HepG2 (cell line): ENCODE measurements around the gene TMEM187. TPM values are rescaled to one million over a fixed set of nuclear protein-coding genes. Genes with fewer than 3 reads are reported as not detected.

ENCODE experiments used
- ATAC-seq: fragments of 200-7000 bp; cut with Tn5 transposase; 3 replicates; pipeline ENCODE4 v1.9.1; 2020; ENCODE audit warnings: mild to moderate bottlenecking, moderate library complexity
- BruUV-seq: library from RNA; stranded (reverse); fragments of 400-500 nt; replicated peaks from 2 replicates; lab custom pipeline; 2021; lab: Mats Ljungman, UMichigan
- CTCF ChIA-PET: fragments of 300-600 bp; formaldehyde crosslinking; extraction: SDS; loops from one replicate; lab custom pipeline; 2021; ENCODE audit warnings: low total read pairs, inconsistent platforms, low intra/inter-chr PET ratio; lab: Yijun Ruan, JAX
- POLR2A ChIA-PET: fragments of 350-600 bp; sonication (Branson Sonifier 250); formaldehyde crosslinking; loops from one replicate; lab custom pipeline; 2020; ENCODE audit warnings: antibody characterized with exemption, inconsistent platforms; lab: Yijun Ruan, JAX
- DNase-seq: peaks from one replicate; pipeline ENCODE4 v3.0.0-alpha.2; 2015; ENCODE audit warnings: low spot score
- FAIRE-seq: peaks from 3 replicates; lab custom pipeline; 2011; peaks lifted over from hg19 to GRCh38; lab: Jason Lieb, UNC
- H2AFZ ChIP-seq: one replicate; pipeline ENCODE4 v1.6.1; 2011; ENCODE audit warnings: low read length, inconsistent platforms
- H3K27ac ChIP-seq: fragments of 300-600 bp; 3 replicates; pipeline ENCODE4 v1.8.0; 2011; ENCODE audit warnings: mixed run types, mild to moderate bottlenecking, mixed read lengths, low read length, inconsistent platforms; ENCODE audit not compliant: insufficient read depth; ENCODE audit errors: extremely low read length
- H3K27me3 ChIP-seq, 2 experiments: fragments of 200-600 bp in 1 of 2; 2 replicates in 1 of 2; 3 replicates in 1 of 2; pipeline versions ENCODE4 v1.6.0 to v1.8.0; 2011; ENCODE audit warnings: low read length in 2 of 2, mild to moderate bottlenecking in 2 of 2, moderate library complexity in 2 of 2, inconsistent platforms in 1 of 2; ENCODE audit not compliant: insufficient read depth in 2 of 2, control insufficient read depth in 1 of 2
- H3K36me3 ChIP-seq, 2 experiments: fragments of 200-600 bp in 1 of 2; replicated peaks in 1 of 2; 2 replicates in 1 of 2; 3 replicates in 1 of 2; pipeline versions ENCODE4 v1.5.1 to v1.8.0; 2011; ENCODE audit warnings: low read length in 2 of 2, inconsistent platforms in 1 of 2; ENCODE audit not compliant: insufficient read depth in 2 of 2, control insufficient read depth in 1 of 2
- H3K4me1 ChIP-seq: 2 replicates; pipeline ENCODE4 v1.5.1; 2012; ENCODE audit warnings: low read length, inconsistent platforms; ENCODE audit not compliant: insufficient read depth
- H3K4me2 ChIP-seq: 2 replicates; pipeline ENCODE4 v1.6.0; 2011; ENCODE audit warnings: low read depth, low read length, inconsistent platforms
- H3K4me3 ChIP-seq, 3 experiments: fragments of 200-600 bp in 1 of 3; sonication (generic), shearing (Covaris generic) in 1 of 3; replicated peaks in 1 of 3; 2 replicates each; pipeline ENCODE4 v1.5.1; 2011 to 2016; ENCODE audit warnings: low read length in 3 of 3, inconsistent platforms in 2 of 3, low read depth in 2 of 3, mild to moderate bottlenecking in 2 of 3, control low read depth in 1 of 3, mixed read lengths in 1 of 3; ENCODE audit not compliant: insufficient read depth in 1 of 3
- H3K79me2 ChIP-seq: one replicate; pipeline ENCODE4 v1.6.1; 2011; ENCODE audit warnings: low read length, inconsistent platforms; ENCODE audit not compliant: insufficient read depth
- H3K9ac ChIP-seq: 2 replicates; pipeline ENCODE4 v1.6.0; 2011; ENCODE audit warnings: mild to moderate bottlenecking, low read depth, low read length, inconsistent platforms; ENCODE audit not compliant: insufficient read depth
- H3K9me3 ChIP-seq: 2 replicates; pipeline ENCODE4 v1.5.1; 2012; ENCODE audit warnings: mild to moderate bottlenecking, low read length
- H4K20me1 ChIP-seq: 2 replicates; pipeline ENCODE4 v1.6.0; 2011; ENCODE audit warnings: inconsistent platforms, mild to moderate bottlenecking, low read length, moderate library complexity; ENCODE audit not compliant: insufficient read depth
- AGO2 ChIP-seq: fragments of 200-400 bp; formaldehyde crosslinking; optimal IDR thresholded peaks from 2 replicates; pipeline ENCODE3; 2017; ENCODE audit warnings: mild to moderate bottlenecking, low read depth, low read length, moderate library complexity
- RBFOX2 ChIP-seq: fragments of 200-400 bp; formaldehyde crosslinking; IDR thresholded peaks from 2 replicates; pipeline ENCODE4 v1.6.1; 2017; ENCODE audit warnings: low read depth, mild to moderate bottlenecking, low read length
- U2AF1 ChIP-seq: fragments of 200-400 bp; formaldehyde crosslinking; optimal IDR thresholded peaks from 2 replicates; pipeline ENCODE3; 2017; ENCODE audit warnings: mild to moderate bottlenecking, low read depth, low read length
- ZNF10 ChIP-seq: sonication (generic); formaldehyde crosslinking; IDR thresholded peaks from 2 replicates; pipeline ENCODE4 v1.4.0; 2020; ENCODE audit warnings: mild to moderate bottlenecking, low read depth, missing genetic modification reagents, borderline replicate concordance
- WGBS: methylation state at CpG from one replicate; pipeline ENCODE4 v1.1.6; 2017; ENCODE audit warnings: low lambda C conversion rate; 5-methylcytosine and 5-hydroxymethylcytosine counted together
- in situ Hi-C: cut with HindIII; loops from 2 replicates; pipeline ENCODE4 v1.10.0; 2017; ENCODE audit warnings: low pct_unique_long_range_greater_than_20kb; ENCODE audit not compliant: extremely low pct_ligation_motif_present
- intact Hi-C: fragments of 100-400 bp; cut with micrococcal nuclease; formaldehyde crosslinking; loops from one replicate; pipeline ENCODE4 v1.10.0; 2022; ENCODE audit not compliant: unreplicated experiment
- polyA plus RNA-seq, 8 experiments: library from polyadenylated mRNA; depleted of rRNA in 3 of 8; stranded (reverse) in 7 of 8; unstranded in 1 of 8; fragments of >200 nt; fragmentation: Illumina TruSeq in 4 of 8; extraction: Trizol in 4 of 8; gene quantifications; 2 replicates each; pipeline versions ENCODE4 v1.2.1 to v1.2.3, GENCODE V29; 2011 to 2016; ENCODE audit warnings: low read depth in 4 of 8, missing spikeins in 1 of 8, mixed read lengths in 1 of 8; ENCODE audit not compliant: insufficient read depth in 1 of 8
- total RNA-seq, 5 experiments: library from RNA; depleted of rRNA; stranded (reverse); fragments of >200 nt; fragmentation: Illumina TruSeq; extraction: Trizol; gene quantifications; 2 replicates each; pipeline ENCODE4 v1.2.3, GENCODE V29; 2016; ENCODE audit warnings: low read depth in 1 of 5
- TF ChIP-seq, protein P1 (sequence below), 2 experiments: sonication (generic) in 1 of 2; formaldehyde crosslinking in 1 of 2; IDR thresholded peaks; 2 replicates each; pipeline versions ENCODE4 v1.5.1 to v1.6.1; 2011 to 2020; ENCODE audit warnings: borderline replicate concordance in 1 of 2, low read depth in 1 of 2, low read length in 1 of 2, mild to moderate bottlenecking in 1 of 2, missing genetic modification reagents in 1 of 2, moderate library complexity in 1 of 2
- TF ChIP-seq, protein P2 (sequence below): sonication (generic); formaldehyde crosslinking; IDR thresholded peaks from 2 replicates; pipeline ENCODE4 v1.5.0; 2020; ENCODE audit warnings: mild to moderate bottlenecking, low read depth, missing genetic modification reagents, borderline replicate concordance

TMEM187 gene
- total and polyA plus RNA-seq, 2 of the 13 experiments (the other 11 are each of a cell fraction or from before 2014, with no cell fraction given): 2.2 to 6.2 TPM

DNA sequence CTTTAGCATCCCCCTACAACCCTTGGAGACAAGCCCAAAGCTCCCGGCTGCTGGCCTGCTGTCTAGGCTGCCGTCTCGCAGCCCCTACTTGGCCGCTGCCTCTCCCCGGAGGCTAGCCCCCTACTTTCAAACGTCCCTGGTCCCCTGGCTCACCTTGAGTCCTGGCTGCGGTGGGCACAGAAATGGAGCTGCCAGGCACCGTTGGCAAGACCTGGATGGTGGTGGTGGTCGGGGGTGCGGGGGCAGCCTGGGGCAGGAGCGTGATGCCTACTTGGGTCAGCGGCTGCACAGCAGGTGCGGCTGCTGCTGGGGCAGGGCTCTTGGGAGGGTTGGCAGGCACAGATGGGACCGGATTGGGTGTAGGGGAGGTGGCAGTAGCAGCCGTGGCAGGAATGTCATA, 12.9 kb upstream of the TMEM187 start:
- DNase-seq (no peak), FAIRE-seq (no peak), ATAC-seq (no peak)
- Histone ChIP-seq H3K9ac (no peak overlapping the region), H3K4me1 (no peaks in the 10 kb centered on the region), H3K27ac (no peak overlapping the region), H3K4me3 (no peak overlapping the region), H3K36me3 (peaks cover 19 to 78% of the 10 kb centered on the region in 2 experiments; a peak in 4 of 5 replicates), H3K79me2 (peaks cover 11% of the 10 kb centered on the region), H3K27me3 (no peaks in the 10 kb centered on the region), H3K4me2 (no peak overlapping the region), H3K9me3 (no peaks in the 10 kb centered on the region), H4K20me1 (peaks cover 8% of the 10 kb centered on the region; the same call in 1 of the 2 replicates), H2AFZ (no peak overlapping the region)
- intact Hi-C loops (no loop called here), in situ Hi-C loops (no loop called here)
- CTCF ChIA-PET: no interaction called here
- no peak for TF ChIP-seq ZNF10 (CRISPR knock-in tag)
- TF ChIP-seq AGO2: peak; percentile 64
- TF ChIP-seq U2AF1: no peak
- TF ChIP-seq, protein P1, sequence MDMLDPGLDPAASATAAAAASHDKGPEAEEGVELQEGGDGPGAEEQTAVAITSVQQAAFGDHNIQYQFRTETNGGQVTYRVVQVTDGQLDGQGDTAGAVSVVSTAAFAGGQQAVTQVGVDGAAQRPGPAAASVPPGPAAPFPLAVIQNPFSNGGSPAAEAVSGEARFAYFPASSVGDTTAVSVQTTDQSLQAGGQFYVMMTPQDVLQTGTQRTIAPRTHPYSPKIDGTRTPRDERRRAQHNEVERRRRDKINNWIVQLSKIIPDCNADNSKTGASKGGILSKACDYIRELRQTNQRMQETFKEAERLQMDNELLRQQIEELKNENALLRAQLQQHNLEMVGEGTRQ (IDR thresholded peaks at IDR 0.05; ENCODE audit: low read depth, low read length): no peak
- TF ChIP-seq, protein P1 (CRISPR knock-in tag; IDR thresholded peaks at IDR 0.05; ENCODE audit: borderline replicate concordance): no peak
- peak; percentile 31; the same call in 1 of the 2 replicates for TF ChIP-seq RBFOX2
- TF ChIP-seq, protein P2, sequence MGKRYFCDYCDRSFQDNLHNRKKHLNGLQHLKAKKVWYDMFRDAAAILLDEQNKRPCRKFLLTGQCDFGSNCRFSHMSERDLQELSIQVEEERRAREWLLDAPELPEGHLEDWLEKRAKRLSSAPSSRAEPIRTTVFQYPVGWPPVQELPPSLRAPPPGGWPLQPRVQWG (CRISPR knock-in tag): no peak
- POLR2A ChIA-PET: no interaction called here
- no TSS peak for BruUV-seq
- 100% methylated on average over 2 of the region's 15 CpGs for WGBS
